HCT116 (cell line): ENCODE data around the gene GRIK2. TPM values are rescaled to one million over a fixed set of nuclear protein-coding genes. Genes with fewer than 3 reads are reported as not detected.

Experiments
- ATAC-seq: fragments of 200-7000 bp; cut with Tn5 transposase; 2 replicates; pipeline ENCODE4 v1.9.1; 2020; ENCODE audit warnings: mild to moderate bottlenecking, moderate library complexity
- BruUV-seq: library from RNA; stranded (reverse); fragments of 400-500 nt; replicated peaks from 2 replicates; lab custom pipeline; 2021; lab: Mats Ljungman, UMichigan
- CTCF ChIA-PET: fragments of 300-600 bp; sonication (Branson Sonifier 250); formaldehyde crosslinking; loops from one replicate; lab custom pipeline; 2021; ENCODE audit warnings: antibody characterized with exemption; lab: Charles Lee
- POLR2A ChIA-PET: fragments of 300-600, 350-600 bp; sonication (Branson Sonifier 250); formaldehyde crosslinking; loops from one replicate; lab custom pipeline; 2021; ENCODE audit warnings: antibody characterized with exemption; lab: Charles Lee
- RAD21 ChIA-PET, 2 experiments: fragments of 300-600 bp; sonication (Branson Sonifier 250); formaldehyde crosslinking; loops; one replicate each; lab custom pipeline; 2023; ENCODE audit warnings: low total read pairs in 2 of 2; ENCODE audit not compliant: uncharacterized antibody in 2 of 2, unreplicated experiment in 2 of 2, low non-redundant PET in 1 of 2; lab: Charles Lee
- DNase-seq: peaks from one replicate; pipeline ENCODE4 v3.0.0-alpha.2; 2010; ENCODE audit warnings: low read depth, low spot score
- H2AFZ ChIP-seq: fragments of 200-600 bp; shearing (Covaris generic), sonication (generic); 2 replicates; pipeline ENCODE4 v1.6.1; 2017; ENCODE audit warnings: low read depth, mixed run types, mixed read lengths, antibody characterized with exemption, low read length; ENCODE audit not compliant: poor library complexity, severe bottlenecking
- H3K27ac ChIP-seq: 2 replicates; pipeline ENCODE4 v1.5.1; 2012; ENCODE audit warnings: low read depth, low read length
- H3K27me3 ChIP-seq: fragments of 200-600 bp; sonication (generic); 2 replicates; pipeline ENCODE4 v1.6.1; 2016; ENCODE audit warnings: mixed run types, low read length, mixed read lengths; ENCODE audit not compliant: insufficient read depth
- H3K36me3 ChIP-seq, 2 experiments: fragments of 200-500 bp in 1 of 2; fragments of 200-600 bp in 1 of 2; sonication (Bioruptor generic) in 1 of 2; sonication (generic) in 1 of 2; 2 replicates each; pipeline versions ENCODE4 v1.5.1 to v1.6.1; 2014 to 2016; ENCODE audit warnings: low read length in 2 of 2, inconsistent platforms in 1 of 2, mixed read lengths in 1 of 2, mixed run types in 1 of 2; ENCODE audit not compliant: insufficient read depth in 2 of 2, control insufficient read depth in 1 of 2
- H3K4me1 ChIP-seq, 2 experiments: fragments of 200-600 bp in 1 of 2; sonication (generic) in 1 of 2; 2 replicates each; pipeline versions ENCODE4 v1.5.1 to v1.6.1; 2012 to 2017; ENCODE audit warnings: low read length in 2 of 2, inconsistent platforms in 1 of 2, mild to moderate bottlenecking in 1 of 2, mixed read lengths in 1 of 2, mixed run types in 1 of 2, moderate library complexity in 1 of 2; ENCODE audit not compliant: insufficient read depth in 2 of 2, control insufficient read depth in 1 of 2
- H3K4me2 ChIP-seq: fragments of 200-600 bp; sonication (generic); 2 replicates; pipeline ENCODE4 v1.6.1; 2017; ENCODE audit warnings: mixed run types, low read length, mixed read lengths
- H3K4me3 ChIP-seq, 2 experiments: fragments of 200-600 bp in 1 of 2; sonication (generic) in 1 of 2; replicated peaks in 1 of 2; 2 replicates each; pipeline ENCODE4 v1.5.1; 2011 to 2016; ENCODE audit warnings: low read length in 2 of 2, control low read depth in 1 of 2, low read depth in 1 of 2, mild to moderate bottlenecking in 1 of 2, mixed read lengths in 1 of 2, mixed run types in 1 of 2
- H3K79me2 ChIP-seq: fragments of 200-600 bp; sonication (generic); 2 replicates; pipeline ENCODE4 v1.6.1; 2017; ENCODE audit warnings: mild to moderate bottlenecking, mixed run types, low read length, moderate library complexity, mixed read lengths; ENCODE audit not compliant: insufficient read depth
- H3K9ac ChIP-seq: fragments of 200-600 bp; sonication (generic); 2 replicates; pipeline ENCODE4 v1.6.1; 2016; ENCODE audit warnings: low read length, mixed read lengths
- H3K9me2 ChIP-seq: fragments of 200-600 bp; sonication (generic), shearing (Covaris generic); 2 replicates; pipeline ENCODE4 v1.6.1; 2017; ENCODE audit warnings: mixed run types, mild to moderate bottlenecking, moderate library complexity; ENCODE audit not compliant: insufficient read depth
- H3K9me3 ChIP-seq, 2 experiments: fragments of 200-500 bp in 1 of 2; fragments of 200-600 bp in 1 of 2; sonication (Bioruptor generic) in 1 of 2; sonication (generic) in 1 of 2; 2 replicates each; pipeline ENCODE4 v1.6.1; 2014 to 2017; ENCODE audit warnings: low read length in 2 of 2, mixed read lengths in 2 of 2, inconsistent platforms in 1 of 2, low read depth in 1 of 2, mild to moderate bottlenecking in 1 of 2, mixed run types in 1 of 2, moderate library complexity in 1 of 2; ENCODE audit not compliant: control insufficient read depth in 1 of 2, insufficient read depth in 1 of 2
- H4K20me1 ChIP-seq: fragments of 200-600 bp; sonication (generic), shearing (Covaris generic); 2 replicates; pipeline ENCODE4 v1.6.1; 2017; ENCODE audit warnings: mixed run types, mild to moderate bottlenecking, moderate library complexity; ENCODE audit not compliant: insufficient read depth
- CBX3 ChIP-seq: IDR thresholded peaks from 2 replicates; pipeline ENCODE4 v1.6.1; 2012; ENCODE audit warnings: low read depth
- EGR1 ChIP-seq: IDR thresholded peaks from 2 replicates; pipeline ENCODE4 v1.6.1; 2012; ENCODE audit warnings: low read depth
- ELF1 ChIP-seq: IDR thresholded peaks from 2 replicates; pipeline ENCODE4 v1.6.1; 2012; ENCODE audit warnings: low read depth, borderline replicate concordance
- EZH2 ChIP-seq: fragments of 200-600 bp; sonication (generic); IDR thresholded peaks from 2 replicates; pipeline ENCODE4 v1.6.1; 2017; ENCODE audit warnings: antibody characterized with exemption, mixed run types
- EZH2phosphoT487 ChIP-seq: fragments of 200-600 bp; IDR thresholded peaks from 2 replicates; pipeline ENCODE4 v1.6.1; 2018; ENCODE audit warnings: antibody characterized with exemption, borderline replicate concordance
- FOSL1 ChIP-seq: IDR thresholded peaks from 2 replicates; pipeline ENCODE4 v1.6.1; 2012; ENCODE audit warnings: low read depth
- POLR2A ChIP-seq: IDR thresholded peaks from 2 replicates; pipeline ENCODE4 v1.7.0; 2011; ENCODE audit warnings: borderline replicate concordance; ENCODE audit not compliant: insufficient read depth, insufficient read length; ENCODE audit errors: extremely low read depth
- POLR2AphosphoS5 ChIP-seq: IDR thresholded peaks from 2 replicates; pipeline ENCODE4 v1.6.1; 2011; ENCODE audit warnings: mild to moderate bottlenecking, low read depth, low read length, moderate library complexity
- RAD21 ChIP-seq: IDR thresholded peaks from 2 replicates; pipeline ENCODE4 v1.6.1; 2012; ENCODE audit warnings: low read depth, mild to moderate bottlenecking
- SIN3A ChIP-seq: IDR thresholded peaks from 2 replicates; pipeline ENCODE4 v1.6.1; 2012; ENCODE audit warnings: low read depth
- SP1 ChIP-seq: IDR thresholded peaks from 2 replicates; pipeline ENCODE4 v1.6.1; 2012; ENCODE audit warnings: low read depth
- SRF ChIP-seq: IDR thresholded peaks from 2 replicates; pipeline ENCODE4 v1.6.1; 2012; ENCODE audit warnings: low read depth
- YY1 ChIP-seq: IDR thresholded peaks from 2 replicates; pipeline ENCODE4 v1.6.1; 2011; ENCODE audit warnings: low read length, low read depth, moderate library complexity, mild to moderate bottlenecking; ENCODE audit not compliant: insufficient replicate concordance; ENCODE audit errors: extremely low read depth
- ZFX ChIP-seq: fragments of 450-650 bp; IDR thresholded peaks from 2 replicates; pipeline ENCODE4 v1.6.1; 2017
- intact Hi-C: fragments of 100-400 bp; cut with micrococcal nuclease; formaldehyde crosslinking; loops from 2 replicates; pipeline ENCODE4 v1.10.0; 2022
- total RNA-seq: library from RNA; stranded (reverse); gene quantifications from one replicate; pipeline ENCODE4 v1.2.1, GENCODE V29; 2021; ENCODE audit not compliant: unreplicated experiment
- TF ChIP-seq, protein P1 (sequence below): IDR thresholded peaks from 2 replicates; pipeline ENCODE4 v1.6.1; 2011; ENCODE audit warnings: mild to moderate bottlenecking, low read length, moderate library complexity; ENCODE audit not compliant: insufficient replicate concordance; ENCODE audit errors: extremely low read depth
- TF ChIP-seq, protein P2 (sequence below): IDR thresholded peaks from 2 replicates; pipeline ENCODE4 v1.6.1; 2012
- TF ChIP-seq, protein P3 (sequence below): IDR thresholded peaks from 2 replicates; pipeline ENCODE4 v1.6.1; 2012
- TF ChIP-seq, protein P4 (sequence below), 3 experiments: fragments of 200-600 bp in 1 of 3; sonication (generic) in 1 of 3; IDR thresholded peaks in 2 of 3; conservative IDR thresholded peaks in 1 of 3; 2 replicates each; pipeline ENCODE4 v1.5.1; 2012 to 2017; ENCODE audit warnings: low read depth in 2 of 3, low read length in 2 of 3, antibody characterized with exemption in 1 of 3, borderline replicate concordance in 1 of 3, control low read depth in 1 of 3, mild to moderate bottlenecking in 1 of 3, mixed read lengths in 1 of 3, mixed run types in 1 of 3, moderate library complexity in 1 of 3; ENCODE audit not compliant: insufficient read depth in 1 of 3
- TF ChIP-seq, protein P5 (sequence below): IDR thresholded peaks from 2 replicates; pipeline ENCODE4 v1.6.1; 2012; ENCODE audit warnings: low read depth

Gene GRIK2
- total RNA-seq, 1 experiment from 2014 or later, result 0.64 TPM

DNA sequence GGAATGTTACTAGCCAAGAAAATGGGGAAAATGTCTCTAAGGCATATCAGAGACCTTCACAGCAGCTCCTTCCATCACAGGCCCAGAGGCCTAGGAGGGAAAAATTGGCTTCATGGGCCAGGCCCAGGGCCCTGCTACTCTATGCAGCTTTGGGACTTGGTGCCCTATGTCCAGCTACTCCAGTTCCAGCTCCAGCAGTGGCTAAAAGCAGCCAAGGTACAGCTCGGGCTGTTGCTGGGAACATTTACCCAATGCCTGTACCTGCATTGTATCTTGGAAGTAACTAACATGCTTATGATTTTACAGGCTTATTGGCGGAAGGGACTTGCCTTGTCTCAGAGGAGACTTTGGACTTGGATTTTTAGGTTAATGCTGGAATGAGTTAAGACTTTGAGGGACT is 390.6 kb downstream of the GRIK2 start:
- no peaks in the 10 kb centered on the region for H3K9me2 ChIP-seq
- no peaks in the 10 kb centered on the region for H4K20me1 ChIP-seq
- H2AFZ ChIP-seq, result no peak overlapping the region
- TF ChIP-seq ELF1, result no peak
- TF ChIP-seq, protein P1, sequence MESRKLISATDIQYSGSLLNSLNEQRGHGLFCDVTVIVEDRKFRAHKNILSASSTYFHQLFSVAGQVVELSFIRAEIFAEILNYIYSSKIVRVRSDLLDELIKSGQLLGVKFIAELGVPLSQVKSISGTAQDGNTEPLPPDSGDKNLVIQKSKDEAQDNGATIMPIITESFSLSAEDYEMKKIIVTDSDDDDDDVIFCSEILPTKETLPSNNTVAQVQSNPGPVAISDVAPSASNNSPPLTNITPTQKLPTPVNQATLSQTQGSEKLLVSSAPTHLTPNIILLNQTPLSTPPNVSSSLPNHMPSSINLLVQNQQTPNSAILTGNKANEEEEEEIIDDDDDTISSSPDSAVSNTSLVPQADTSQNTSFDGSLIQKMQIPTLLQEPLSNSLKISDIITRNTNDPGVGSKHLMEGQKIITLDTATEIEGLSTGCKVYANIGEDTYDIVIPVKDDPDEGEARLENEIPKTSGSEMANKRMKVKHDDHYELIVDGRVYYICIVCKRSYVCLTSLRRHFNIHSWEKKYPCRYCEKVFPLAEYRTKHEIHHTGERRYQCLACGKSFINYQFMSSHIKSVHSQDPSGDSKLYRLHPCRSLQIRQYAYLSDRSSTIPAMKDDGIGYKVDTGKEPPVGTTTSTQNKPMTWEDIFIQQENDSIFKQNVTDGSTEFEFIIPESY, result no peak
- TF ChIP-seq, protein P2, sequence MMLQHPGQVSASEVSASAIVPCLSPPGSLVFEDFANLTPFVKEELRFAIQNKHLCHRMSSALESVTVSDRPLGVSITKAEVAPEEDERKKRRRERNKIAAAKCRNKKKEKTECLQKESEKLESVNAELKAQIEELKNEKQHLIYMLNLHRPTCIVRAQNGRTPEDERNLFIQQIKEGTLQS, result no peak
- no peak for TF ChIP-seq POLR2AphosphoS5
- TF ChIP-seq, protein P3, sequence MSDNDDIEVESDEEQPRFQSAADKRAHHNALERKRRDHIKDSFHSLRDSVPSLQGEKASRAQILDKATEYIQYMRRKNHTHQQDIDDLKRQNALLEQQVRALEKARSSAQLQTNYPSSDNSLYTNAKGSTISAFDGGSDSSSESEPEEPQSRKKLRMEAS, result no peak
- no peak for TF ChIP-seq EZH2phosphoT487
- TF ChIP-seq CBX3, result no peak
- no peak for TF ChIP-seq POLR2A
- no peak for TF ChIP-seq SIN3A
- TF ChIP-seq SP1, result no peak
- no peak for TF ChIP-seq ZFX
- TF ChIP-seq YY1, result no peak
- TF ChIP-seq EGR1, result no peak
- TF ChIP-seq SRF, result no peak
- no peak for TF ChIP-seq RAD21
- TF ChIP-seq, protein P4, sequence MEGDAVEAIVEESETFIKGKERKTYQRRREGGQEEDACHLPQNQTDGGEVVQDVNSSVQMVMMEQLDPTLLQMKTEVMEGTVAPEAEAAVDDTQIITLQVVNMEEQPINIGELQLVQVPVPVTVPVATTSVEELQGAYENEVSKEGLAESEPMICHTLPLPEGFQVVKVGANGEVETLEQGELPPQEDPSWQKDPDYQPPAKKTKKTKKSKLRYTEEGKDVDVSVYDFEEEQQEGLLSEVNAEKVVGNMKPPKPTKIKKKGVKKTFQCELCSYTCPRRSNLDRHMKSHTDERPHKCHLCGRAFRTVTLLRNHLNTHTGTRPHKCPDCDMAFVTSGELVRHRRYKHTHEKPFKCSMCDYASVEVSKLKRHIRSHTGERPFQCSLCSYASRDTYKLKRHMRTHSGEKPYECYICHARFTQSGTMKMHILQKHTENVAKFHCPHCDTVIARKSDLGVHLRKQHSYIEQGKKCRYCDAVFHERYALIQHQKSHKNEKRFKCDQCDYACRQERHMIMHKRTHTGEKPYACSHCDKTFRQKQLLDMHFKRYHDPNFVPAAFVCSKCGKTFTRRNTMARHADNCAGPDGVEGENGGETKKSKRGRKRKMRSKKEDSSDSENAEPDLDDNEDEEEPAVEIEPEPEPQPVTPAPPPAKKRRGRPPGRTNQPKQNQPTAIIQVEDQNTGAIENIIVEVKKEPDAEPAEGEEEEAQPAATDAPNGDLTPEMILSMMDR (IDR thresholded peaks at IDR 0.05 in 2 of 3, conservative IDR thresholded peaks at IDR 0.05 in 1 of 3; ENCODE audit: borderline replicate concordance in 1 of 3, insufficient read depth in 1 of 3, low read depth in 2 of 3, low read length in 2 of 3), result no peak
- no peak for TF ChIP-seq EZH2
- TF ChIP-seq, protein P5, sequence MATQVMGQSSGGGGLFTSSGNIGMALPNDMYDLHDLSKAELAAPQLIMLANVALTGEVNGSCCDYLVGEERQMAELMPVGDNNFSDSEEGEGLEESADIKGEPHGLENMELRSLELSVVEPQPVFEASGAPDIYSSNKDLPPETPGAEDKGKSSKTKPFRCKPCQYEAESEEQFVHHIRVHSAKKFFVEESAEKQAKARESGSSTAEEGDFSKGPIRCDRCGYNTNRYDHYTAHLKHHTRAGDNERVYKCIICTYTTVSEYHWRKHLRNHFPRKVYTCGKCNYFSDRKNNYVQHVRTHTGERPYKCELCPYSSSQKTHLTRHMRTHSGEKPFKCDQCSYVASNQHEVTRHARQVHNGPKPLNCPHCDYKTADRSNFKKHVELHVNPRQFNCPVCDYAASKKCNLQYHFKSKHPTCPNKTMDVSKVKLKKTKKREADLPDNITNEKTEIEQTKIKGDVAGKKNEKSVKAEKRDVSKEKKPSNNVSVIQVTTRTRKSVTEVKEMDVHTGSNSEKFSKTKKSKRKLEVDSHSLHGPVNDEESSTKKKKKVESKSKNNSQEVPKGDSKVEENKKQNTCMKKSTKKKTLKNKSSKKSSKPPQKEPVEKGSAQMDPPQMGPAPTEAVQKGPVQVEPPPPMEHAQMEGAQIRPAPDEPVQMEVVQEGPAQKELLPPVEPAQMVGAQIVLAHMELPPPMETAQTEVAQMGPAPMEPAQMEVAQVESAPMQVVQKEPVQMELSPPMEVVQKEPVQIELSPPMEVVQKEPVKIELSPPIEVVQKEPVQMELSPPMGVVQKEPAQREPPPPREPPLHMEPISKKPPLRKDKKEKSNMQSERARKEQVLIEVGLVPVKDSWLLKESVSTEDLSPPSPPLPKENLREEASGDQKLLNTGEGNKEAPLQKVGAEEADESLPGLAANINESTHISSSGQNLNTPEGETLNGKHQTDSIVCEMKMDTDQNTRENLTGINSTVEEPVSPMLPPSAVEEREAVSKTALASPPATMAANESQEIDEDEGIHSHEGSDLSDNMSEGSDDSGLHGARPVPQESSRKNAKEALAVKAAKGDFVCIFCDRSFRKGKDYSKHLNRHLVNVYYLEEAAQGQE, result no peak
- TF ChIP-seq FOSL1, result no peak
- TF ChIP-seq, all 23 proteins: peak for 0
- no peak for ATAC-seq
- Histone ChIP-seq H3K4me3 (no peak overlapping the region), H3K9ac (no peak overlapping the region), H3K27ac (no peak overlapping the region), H3K4me2 (no peak overlapping the region), H3K4me1 (no peaks in the 10 kb centered on the region), H3K27me3 (no peaks in the 10 kb centered on the region), H3K9me3 (no peaks in the 10 kb centered on the region), H3K36me3 (no peaks in the 10 kb centered on the region), H3K79me2 (no peaks in the 10 kb centered on the region)
- ChIA-PET RAD21 (no interaction called here), CTCF (no interaction called here), POLR2A (no interaction called here)
- DNase-seq, result no peak
- no TSS peak for BruUV-seq
- intact Hi-C loops, result no loop called here
